HEK293 (cell line): Measurements from ENCODE around the gene PGBD4.

Source experiments
- CTCF ChIA-PET: fragments of 350-600 bp; formaldehyde crosslinking; extraction: SDS; loops from one replicate; lab custom pipeline; 2021; ENCODE audit warnings: antibody characterized with exemption; lab: Yijun Ruan, JAX
- POLR2A ChIA-PET: fragments of 300-600 bp; formaldehyde crosslinking; extraction: SDS; loops from one replicate; lab custom pipeline; 2020; ENCODE audit warnings: antibody characterized with exemption, inconsistent platforms; lab: Yijun Ruan, JAX
- H3K27ac ChIP-seq: fragments of 200-500 bp; sonication (Bioruptor generic); 2 replicates; pipeline ENCODE4 v1.5.1; 2014; ENCODE audit warnings: low read depth, low read length, control low read depth, inconsistent platforms; ENCODE audit errors: extremely low read depth
- H3K36me3 ChIP-seq, 2 experiments: fragments of 200-500 bp in 1 of 2; sonication (Bioruptor generic) in 1 of 2; 1 replicate in 1 of 2; 2 replicates in 1 of 2; pipeline ENCODE4 v1.5.1; 2014 to 2017; ENCODE audit warnings: inconsistent platforms in 2 of 2, low read length in 2 of 2; ENCODE audit not compliant: control insufficient read depth in 2 of 2, insufficient read depth in 1 of 2
- H3K4me1 ChIP-seq: fragments of 200-500 bp; sonication (Bioruptor generic); 2 replicates; pipeline ENCODE4 v1.5.1; 2014; ENCODE audit warnings: mild to moderate bottlenecking, low read length, inconsistent platforms; ENCODE audit not compliant: control insufficient read depth, insufficient read depth
- H3K4me3 ChIP-seq: 2 replicates; pipeline ENCODE4 v1.5.1; 2011; ENCODE audit warnings: low read depth, mild to moderate bottlenecking, control low read depth, low read length, moderate library complexity
- H3K9me3 ChIP-seq: fragments of 200-500 bp; sonication (Bioruptor generic); 2 replicates; pipeline ENCODE4 v1.5.1; 2014; ENCODE audit warnings: low read depth, low read length, inconsistent platforms; ENCODE audit not compliant: control insufficient read depth, insufficient read depth
- KLF7 ChIP-seq: fragments of 450-650 bp; formaldehyde crosslinking; IDR thresholded peaks from 2 replicates; pipeline ENCODE4 v1.5.1; 2016; ENCODE audit warnings: missing biosample characterization, missing genetic modification characterization, borderline replicate concordance
- KLF8 ChIP-seq: fragments of 450-650 bp; formaldehyde crosslinking; IDR thresholded peaks from 2 replicates; pipeline ENCODE4 v1.5.1; 2016; ENCODE audit warnings: missing biosample characterization, missing genetic modification characterization
- PRDM10 ChIP-seq: fragments of 450-650 bp; formaldehyde crosslinking; IDR thresholded peaks from 2 replicates; pipeline ENCODE4 v1.5.1; 2016; ENCODE audit warnings: missing biosample characterization, missing genetic modification characterization
- SP7 ChIP-seq: fragments of 450-650 bp; formaldehyde crosslinking; IDR thresholded peaks from 2 replicates; pipeline ENCODE4 v1.5.1; 2016; ENCODE audit warnings: missing biosample characterization, missing genetic modification characterization
- ZBTB21 ChIP-seq: fragments of 450-650 bp; formaldehyde crosslinking; IDR thresholded peaks from 2 replicates; pipeline ENCODE4 v1.5.1; 2017; ENCODE audit warnings: missing biosample characterization, missing genetic modification characterization
- ZBTB44 ChIP-seq: fragments of 450-650 bp; IDR thresholded peaks from 2 replicates; pipeline ENCODE4 v1.5.1; 2018; ENCODE audit warnings: missing biosample characterization, mild to moderate bottlenecking, missing genetic modification characterization
- ZBTB48 ChIP-seq: fragments of 450-650 bp; formaldehyde crosslinking; IDR thresholded peaks from 2 replicates; pipeline ENCODE4 v1.5.1; 2016; ENCODE audit warnings: missing biosample characterization, missing genetic modification characterization
- ZBTB6 ChIP-seq: fragments of 450-650 bp; formaldehyde crosslinking; IDR thresholded peaks from 2 replicates; pipeline ENCODE4 v1.5.1; 2017; ENCODE audit warnings: missing biosample characterization, missing genetic modification characterization
- ZNF660 ChIP-seq: fragments of 450-650 bp; IDR thresholded peaks from 2 replicates; pipeline ENCODE4 v1.5.1; 2018; ENCODE audit warnings: missing biosample characterization, mild to moderate bottlenecking, missing genetic modification characterization
- ZNF704 ChIP-seq: fragments of 450-650 bp; formaldehyde crosslinking; IDR thresholded peaks from 2 replicates; pipeline ENCODE4 v1.5.1; 2016; ENCODE audit warnings: missing biosample characterization, missing genetic modification characterization
- ZSCAN4 ChIP-seq: fragments of 450-650 bp; formaldehyde crosslinking; IDR thresholded peaks from 2 replicates; pipeline ENCODE4 v1.5.1; 2017; ENCODE audit warnings: missing biosample characterization, missing genetic modification characterization
- TF ChIP-seq, protein P1 (sequence below): fragments of 450-650 bp; formaldehyde crosslinking; conservative IDR thresholded peaks from 2 replicates; pipeline ENCODE4 v1.5.1; 2016; ENCODE audit warnings: low read depth, missing biosample characterization, missing genetic modification characterization

PGBD4 gene

DNA sequence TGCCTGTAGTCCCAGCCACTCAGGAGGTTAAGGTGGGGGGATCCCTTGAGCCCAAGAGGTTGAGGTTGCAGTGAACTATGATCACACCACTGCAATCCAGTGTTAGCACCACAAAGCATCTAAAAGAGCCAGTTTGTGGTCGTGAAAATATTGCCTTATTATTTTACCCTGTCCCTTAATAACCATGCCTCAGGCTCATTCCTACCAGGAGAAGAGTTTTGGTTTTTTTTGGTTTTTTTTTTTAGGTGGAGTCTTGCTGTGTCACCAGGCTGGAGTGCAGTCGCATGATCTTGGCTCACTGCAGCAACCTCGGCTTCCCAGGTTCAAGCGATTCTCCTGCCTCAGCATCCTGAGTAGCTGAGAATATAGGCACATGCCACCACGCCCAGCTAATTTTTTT lies 45.0 kb upstream of the PGBD4 start:
- CTCF ChIA-PET = interaction anchor here (2.2 kb wide), 1 partner anchor 153 kb away, joined by 10 read pairs; the partner anchor contains the start of gene KATNBL1
- no peak overlapping the region for H3K27ac ChIP-seq
- H3K36me3 ChIP-seq = no peaks in the 10 kb centered on the region
- POLR2A ChIA-PET = no interaction called here
- H3K4me3 ChIP-seq = no peak overlapping the region
- TF ChIP-seq ZBTB21 (tag by site-specific recombination) (no peak), SP7 (tag by site-specific recombination) (no peak), KLF7 (tag by site-specific recombination) (no peak), ZNF704 (tag by site-specific recombination) (no peak), ZSCAN4 (no peak), KLF8 (no peak), ZNF660 (tag by site-specific recombination) (no peak), ZBTB48 (tag by site-specific recombination) (no peak), ZBTB6 (tag by site-specific recombination) (no peak), ZBTB44 (no peak)
- TF ChIP-seq, protein P1, sequence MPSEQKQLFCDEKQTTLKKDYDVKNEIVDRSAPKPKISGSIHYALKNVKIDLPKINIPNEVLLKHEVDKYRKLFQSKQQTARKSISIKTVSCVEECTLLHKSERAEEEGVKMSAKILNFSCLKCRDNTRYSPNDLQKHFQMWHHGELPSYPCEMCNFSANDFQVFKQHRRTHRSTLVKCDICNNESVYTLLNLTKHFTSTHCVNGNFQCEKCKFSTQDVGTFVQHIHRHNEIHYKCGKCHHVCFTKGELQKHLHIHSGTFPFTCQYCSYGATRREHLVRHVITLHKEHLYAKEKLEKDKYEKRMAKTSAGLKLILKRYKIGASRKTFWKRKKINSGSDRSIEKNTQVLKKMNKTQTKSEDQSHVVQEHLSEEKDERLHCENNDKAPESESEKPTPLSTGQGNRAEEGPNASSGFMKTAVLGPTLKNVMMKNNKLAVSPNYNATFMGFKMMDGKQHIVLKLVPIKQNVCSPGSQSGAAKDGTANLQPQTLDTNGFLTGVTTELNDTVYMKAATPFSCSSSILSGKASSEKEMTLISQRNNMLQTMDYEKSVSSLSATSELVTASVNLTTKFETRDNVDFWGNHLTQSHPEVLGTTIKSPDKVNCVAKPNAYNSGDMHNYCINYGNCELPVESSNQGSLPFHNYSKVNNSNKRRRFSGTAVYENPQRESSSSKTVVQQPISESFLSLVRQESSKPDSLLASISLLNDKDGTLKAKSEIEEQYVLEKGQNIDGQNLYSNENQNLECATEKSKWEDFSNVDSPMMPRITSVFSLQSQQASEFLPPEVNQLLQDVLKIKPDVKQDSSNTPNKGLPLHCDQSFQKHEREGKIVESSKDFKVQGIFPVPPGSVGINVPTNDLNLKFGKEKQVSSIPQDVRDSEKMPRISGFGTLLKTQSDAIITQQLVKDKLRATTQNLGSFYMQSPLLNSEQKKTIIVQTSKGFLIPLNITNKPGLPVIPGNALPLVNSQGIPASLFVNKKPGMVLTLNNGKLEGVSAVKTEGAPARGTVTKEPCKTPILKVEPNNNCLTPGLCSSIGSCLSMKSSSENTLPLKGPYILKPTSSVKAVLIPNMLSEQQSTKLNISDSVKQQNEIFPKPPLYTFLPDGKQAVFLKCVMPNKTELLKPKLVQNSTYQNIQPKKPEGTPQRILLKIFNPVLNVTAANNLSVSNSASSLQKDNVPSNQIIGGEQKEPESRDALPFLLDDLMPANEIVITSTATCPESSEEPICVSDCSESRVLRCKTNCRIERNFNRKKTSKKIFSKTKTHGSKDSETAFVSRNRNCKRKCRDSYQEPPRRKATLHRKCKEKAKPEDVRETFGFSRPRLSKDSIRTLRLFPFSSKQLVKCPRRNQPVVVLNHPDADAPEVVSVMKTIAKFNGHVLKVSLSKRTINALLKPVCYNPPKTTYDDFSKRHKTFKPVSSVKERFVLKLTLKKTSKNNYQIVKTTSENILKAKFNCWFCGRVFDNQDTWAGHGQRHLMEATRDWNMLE = no peak
- no peaks in the 10 kb centered on the region for H3K9me3 ChIP-seq
- H3K4me1 ChIP-seq = no peaks in the 10 kb centered on the region

- H3K4me3 ChIP-seq = no peak overlapping the region
- ChIA-PET POLR2A (no interaction called here), CTCF (no interaction called here)
- H3K4me1 ChIP-seq = no peaks in the 10 kb centered on the region
- H3K27ac ChIP-seq = no peak overlapping the region
- TF ChIP-seq PRDM10 (tag by site-specific recombination) = no peak
- H3K9me3 ChIP-seq = no peaks in the 10 kb centered on the region
- H3K36me3 ChIP-seq = no peaks in the 10 kb centered on the region
These were observed 42.4 kb upstream of the PGBD4 start for GRCh38 chr15:34059476-34059875.
